HepG2 (cell line): ENCODE results near the gene TOGARAM1. TPM values are rescaled to one million over a fixed set of nuclear protein-coding genes. Genes with fewer than 3 reads are reported as not detected.

Experiments
- ATAC-seq: fragments of 200-7000 bp; cut with Tn5 transposase; 3 replicates; pipeline ENCODE4 v1.9.1; 2020; ENCODE audit warnings: mild to moderate bottlenecking, moderate library complexity
- BruUV-seq: library from RNA; stranded (reverse); fragments of 400-500 nt; replicated peaks from 2 replicates; lab custom pipeline; 2021; lab: Mats Ljungman, UMichigan
- CTCF ChIA-PET: fragments of 300-600 bp; formaldehyde crosslinking; extraction: SDS; loops from one replicate; lab custom pipeline; 2021; ENCODE audit warnings: low total read pairs, inconsistent platforms, low intra/inter-chr PET ratio; lab: Yijun Ruan, JAX
- POLR2A ChIA-PET: fragments of 350-600 bp; sonication (Branson Sonifier 250); formaldehyde crosslinking; loops from one replicate; lab custom pipeline; 2020; ENCODE audit warnings: antibody characterized with exemption, inconsistent platforms; lab: Yijun Ruan, JAX
- DNase-seq: peaks from one replicate; pipeline ENCODE4 v3.0.0-alpha.2; 2015; ENCODE audit warnings: low spot score
- FAIRE-seq: peaks from 3 replicates; lab custom pipeline; 2011; peaks lifted over from hg19 to GRCh38; lab: Jason Lieb, UNC
- H2AFZ ChIP-seq: one replicate; pipeline ENCODE4 v1.6.1; 2011; ENCODE audit warnings: low read length, inconsistent platforms
- H3K27ac ChIP-seq: fragments of 300-600 bp; 3 replicates; pipeline ENCODE4 v1.8.0; 2011; ENCODE audit warnings: mixed run types, mild to moderate bottlenecking, mixed read lengths, low read length, inconsistent platforms; ENCODE audit not compliant: insufficient read depth; ENCODE audit errors: extremely low read length
- H3K27me3 ChIP-seq, 2 experiments: fragments of 200-600 bp in 1 of 2; 2 replicates in 1 of 2; 3 replicates in 1 of 2; pipeline versions ENCODE4 v1.6.0 to v1.8.0; 2011; ENCODE audit warnings: low read length in 2 of 2, mild to moderate bottlenecking in 2 of 2, moderate library complexity in 2 of 2, inconsistent platforms in 1 of 2; ENCODE audit not compliant: insufficient read depth in 2 of 2, control insufficient read depth in 1 of 2
- H3K36me3 ChIP-seq, 2 experiments: fragments of 200-600 bp in 1 of 2; replicated peaks in 1 of 2; 2 replicates in 1 of 2; 3 replicates in 1 of 2; pipeline versions ENCODE4 v1.5.1 to v1.8.0; 2011; ENCODE audit warnings: low read length in 2 of 2, inconsistent platforms in 1 of 2; ENCODE audit not compliant: insufficient read depth in 2 of 2, control insufficient read depth in 1 of 2
- H3K4me1 ChIP-seq: 2 replicates; pipeline ENCODE4 v1.5.1; 2012; ENCODE audit warnings: low read length, inconsistent platforms; ENCODE audit not compliant: insufficient read depth
- H3K4me2 ChIP-seq: 2 replicates; pipeline ENCODE4 v1.6.0; 2011; ENCODE audit warnings: low read depth, low read length, inconsistent platforms
- H3K4me3 ChIP-seq, 3 experiments: fragments of 200-600 bp in 1 of 3; sonication (generic), shearing (Covaris generic) in 1 of 3; replicated peaks in 1 of 3; 2 replicates each; pipeline ENCODE4 v1.5.1; 2011 to 2016; ENCODE audit warnings: low read length in 3 of 3, inconsistent platforms in 2 of 3, low read depth in 2 of 3, mild to moderate bottlenecking in 2 of 3, control low read depth in 1 of 3, mixed read lengths in 1 of 3; ENCODE audit not compliant: insufficient read depth in 1 of 3
- H3K79me2 ChIP-seq: one replicate; pipeline ENCODE4 v1.6.1; 2011; ENCODE audit warnings: low read length, inconsistent platforms; ENCODE audit not compliant: insufficient read depth
- H3K9ac ChIP-seq: 2 replicates; pipeline ENCODE4 v1.6.0; 2011; ENCODE audit warnings: mild to moderate bottlenecking, low read depth, low read length, inconsistent platforms; ENCODE audit not compliant: insufficient read depth
- H3K9me3 ChIP-seq: 2 replicates; pipeline ENCODE4 v1.5.1; 2012; ENCODE audit warnings: mild to moderate bottlenecking, low read length
- H4K20me1 ChIP-seq: 2 replicates; pipeline ENCODE4 v1.6.0; 2011; ENCODE audit warnings: inconsistent platforms, mild to moderate bottlenecking, low read length, moderate library complexity; ENCODE audit not compliant: insufficient read depth
- ATF7-NPFF ChIP-seq: sonication (generic); formaldehyde crosslinking; IDR thresholded peaks from 2 replicates; pipeline ENCODE4 v1.8.1; 2023; ENCODE audit warnings: mild to moderate bottlenecking, low read depth, missing genetic modification reagents, moderate library complexity
- CBFB ChIP-seq: sonication (generic); formaldehyde crosslinking; IDR thresholded peaks from 2 replicates; pipeline ENCODE4 v1.4.0; 2020; ENCODE audit warnings: missing genetic modification reagents
- DMAP1 ChIP-seq: IDR thresholded peaks from 2 replicates; pipeline ENCODE4 v1.6.1; 2016
- HINFP ChIP-seq: sonication (generic); formaldehyde crosslinking; IDR thresholded peaks from 2 replicates; pipeline ENCODE4 v1.4.0; 2020; ENCODE audit warnings: low read depth, mild to moderate bottlenecking, missing genetic modification reagents
- HOXA3 ChIP-seq: sonication (generic); formaldehyde crosslinking; IDR thresholded peaks from 2 replicates; pipeline ENCODE4 v1.5.0; 2020; ENCODE audit warnings: missing genetic modification reagents
- PBX3 ChIP-seq: sonication (generic); formaldehyde crosslinking; IDR thresholded peaks from 2 replicates; pipeline ENCODE4 v1.8.1; 2023; ENCODE audit warnings: missing genetic modification reagents, inconsistent platforms, borderline replicate concordance
- STAG1 ChIP-seq: sonication (generic); formaldehyde crosslinking; IDR thresholded peaks from 2 replicates; pipeline ENCODE4 v1.4.0; 2020; ENCODE audit warnings: missing genetic modification reagents
- TEAD2 ChIP-seq: sonication (generic); formaldehyde crosslinking; IDR thresholded peaks from 2 replicates; pipeline ENCODE4 v1.9.0; 2021; ENCODE audit warnings: missing genetic modification reagents
- ZBTB10 ChIP-seq: sonication (generic); formaldehyde crosslinking; IDR thresholded peaks from 2 replicates; pipeline ENCODE4 v1.4.0; 2020; ENCODE audit warnings: missing genetic modification reagents, borderline replicate concordance
- ZKSCAN1 ChIP-seq: fragments of 150-350 bp; IDR thresholded peaks from 2 replicates; pipeline ENCODE4 v1.6.1; 2014; ENCODE audit warnings: low read length
- ZNF280B ChIP-seq: sonication (generic); formaldehyde crosslinking; IDR thresholded peaks from 2 replicates; pipeline ENCODE4 v1.5.0; 2020; ENCODE audit warnings: missing genetic modification reagents, mild to moderate bottlenecking, borderline replicate concordance
- ZNF350 ChIP-seq: sonication (generic); formaldehyde crosslinking; IDR thresholded peaks from 2 replicates; pipeline ENCODE4 v1.4.0; 2020; ENCODE audit warnings: mild to moderate bottlenecking, low read depth, missing genetic modification reagents, borderline replicate concordance
- ZNF510 ChIP-seq: sonication (generic); formaldehyde crosslinking; IDR thresholded peaks from 2 replicates; pipeline ENCODE4 v1.4.0; 2020; ENCODE audit warnings: low read depth, mild to moderate bottlenecking, missing genetic modification reagents
- ZNF512B ChIP-seq: sonication (generic); formaldehyde crosslinking; IDR thresholded peaks from 2 replicates; pipeline ENCODE4 v1.5.1; 2020; ENCODE audit warnings: missing genetic modification reagents, mild to moderate bottlenecking, borderline replicate concordance
- ZNF850 ChIP-seq: sonication (generic); formaldehyde crosslinking; conservative IDR thresholded peaks from 2 replicates; pipeline ENCODE4 v1.9.0; 2021; ENCODE audit warnings: mild to moderate bottlenecking, missing genetic modification reagents
- in situ Hi-C: cut with HindIII; loops from 2 replicates; pipeline ENCODE4 v1.10.0; 2017; ENCODE audit warnings: low pct_unique_long_range_greater_than_20kb; ENCODE audit not compliant: extremely low pct_ligation_motif_present
- intact Hi-C: fragments of 100-400 bp; cut with micrococcal nuclease; formaldehyde crosslinking; loops from one replicate; pipeline ENCODE4 v1.10.0; 2022; ENCODE audit not compliant: unreplicated experiment
- polyA plus RNA-seq, 8 experiments: library from polyadenylated mRNA; depleted of rRNA in 3 of 8; stranded (reverse) in 7 of 8; unstranded in 1 of 8; fragments of >200 nt; fragmentation: Illumina TruSeq in 4 of 8; extraction: Trizol in 4 of 8; gene quantifications; 2 replicates each; pipeline versions ENCODE4 v1.2.1 to v1.2.3, GENCODE V29; 2011 to 2016; ENCODE audit warnings: low read depth in 4 of 8, missing spikeins in 1 of 8, mixed read lengths in 1 of 8; ENCODE audit not compliant: insufficient read depth in 1 of 8
- total RNA-seq, 5 experiments: library from RNA; depleted of rRNA; stranded (reverse); fragments of >200 nt; fragmentation: Illumina TruSeq; extraction: Trizol; gene quantifications; 2 replicates each; pipeline ENCODE4 v1.2.3, GENCODE V29; 2016; ENCODE audit warnings: low read depth in 1 of 5

TOGARAM1 gene
- total and polyA plus RNA-seq, 2 of the 13 experiments (the other 11 are each of a cell fraction or from before 2014, with no cell fraction given), result 5.6 to 9.8 TPM

- ChIA-PET CTCF (no interaction called here), POLR2A (no interaction called here)
- Histone ChIP-seq H4K20me1 (no peaks in the 10 kb centered on the region), H3K4me2 (no peak overlapping the region), H3K9me3 (no peaks in the 10 kb centered on the region), H3K36me3 (peaks cover 0 to 19% of the 10 kb centered on the region in 2 experiments; a peak in 3 of 5 replicates), H3K4me3 (no peak overlapping the region), H3K79me2 (no peaks in the 10 kb centered on the region), H3K9ac (no peak overlapping the region), H2AFZ (no peak overlapping the region), H3K4me1 (no peaks in the 10 kb centered on the region), H3K27me3 (no peaks in the 10 kb centered on the region), H3K27ac (no peak overlapping the region)
- no TSS peak for BruUV-seq
- in situ Hi-C loops (no loop called here), intact Hi-C loops (no loop called here)
- ATAC-seq, result no peak
- FAIRE-seq, result no peak
- DNase-seq, result no peak
- TF ChIP-seq ATF7-NPFF (no peak), HINFP (CRISPR knock-in tag) (no peak), ZNF512B (CRISPR knock-in tag) (no peak), ZNF350 (CRISPR knock-in tag) (no peak), ZNF510 (CRISPR knock-in tag) (no peak), PBX3 (CRISPR knock-in tag) (no peak), STAG1 (CRISPR knock-in tag) (no peak), CBFB (CRISPR knock-in tag) (no peak), ZKSCAN1 (no peak), TEAD2 (CRISPR knock-in tag) (no peak), ZNF280B (no peak), ZNF850 (CRISPR knock-in tag) (no peak), HOXA3 (CRISPR knock-in tag) (no peak), ZBTB10 (no peak), DMAP1 (CRISPR knock-in tag) (no peak)
Observed at GRCh38 chr14:44940211-44940610, 21.8 kb upstream of the TOGARAM1 start.
